Activated naive CD8-positive, alpha-beta T cell treated with anti-CD3 and anti-CD28 coated beads for 36 hours (primary cell): ENCODE measurements around the gene PRR19. TPM values are rescaled to one million over a fixed set of nuclear protein-coding genes. Genes with fewer than 3 reads are reported as not detected.

Experiments used
- DNase-seq: peaks from one replicate; pipeline ENCODE4 v3.0.0; 2021
- H3K27ac Mint-ChIP-seq: one replicate; pipeline ENCODE4 v1.8.0; 2022; ENCODE audit warnings: mild to moderate bottlenecking, moderate library complexity, mixed read lengths
- H3K27me3 Mint-ChIP-seq: one replicate; pipeline ENCODE4 v1.8.0; 2022; ENCODE audit warnings: mild to moderate bottlenecking, mixed read lengths
- H3K36me3 Mint-ChIP-seq: one replicate; pipeline ENCODE4 v1.8.0; 2021; ENCODE audit warnings: mild to moderate bottlenecking, mixed read lengths
- H3K4me1 Mint-ChIP-seq: one replicate; pipeline ENCODE4 v1.8.0; 2021; ENCODE audit warnings: mixed read lengths
- H3K4me3 Mint-ChIP-seq: one replicate; pipeline ENCODE4 v1.8.0; 2022; ENCODE audit warnings: mild to moderate bottlenecking, moderate library complexity, mixed read lengths
- H3K9me3 Mint-ChIP-seq: one replicate; pipeline ENCODE4 v1.8.0; 2022; ENCODE audit warnings: mixed read lengths
- total RNA-seq, 2 experiments: library from RNA; stranded (reverse); gene quantifications; one replicate each; pipeline ENCODE4 v1.2.3, GENCODE V29; 2021

PRR19 gene
- total RNA-seq, 2 experiments from 2014 or later, result 0.52 to 0.92 TPM

GRCh38 chr19:42268704-42269477, 33.0 kb upstream of the PRR19 start, which contains the start of gene CIC:
Gene CIC (plus strand): TSS chr19:42269252. CDS start chr19:42271784, 2,532 bp downstream.
- H3K27ac Mint-ChIP-seq, result no peak within 1 kb of the TSS
- peaks cover 7% of the 10 kb centered on the region for H3K36me3 Mint-ChIP-seq
- DNase-seq, result peak; percentile 99

DNA sequence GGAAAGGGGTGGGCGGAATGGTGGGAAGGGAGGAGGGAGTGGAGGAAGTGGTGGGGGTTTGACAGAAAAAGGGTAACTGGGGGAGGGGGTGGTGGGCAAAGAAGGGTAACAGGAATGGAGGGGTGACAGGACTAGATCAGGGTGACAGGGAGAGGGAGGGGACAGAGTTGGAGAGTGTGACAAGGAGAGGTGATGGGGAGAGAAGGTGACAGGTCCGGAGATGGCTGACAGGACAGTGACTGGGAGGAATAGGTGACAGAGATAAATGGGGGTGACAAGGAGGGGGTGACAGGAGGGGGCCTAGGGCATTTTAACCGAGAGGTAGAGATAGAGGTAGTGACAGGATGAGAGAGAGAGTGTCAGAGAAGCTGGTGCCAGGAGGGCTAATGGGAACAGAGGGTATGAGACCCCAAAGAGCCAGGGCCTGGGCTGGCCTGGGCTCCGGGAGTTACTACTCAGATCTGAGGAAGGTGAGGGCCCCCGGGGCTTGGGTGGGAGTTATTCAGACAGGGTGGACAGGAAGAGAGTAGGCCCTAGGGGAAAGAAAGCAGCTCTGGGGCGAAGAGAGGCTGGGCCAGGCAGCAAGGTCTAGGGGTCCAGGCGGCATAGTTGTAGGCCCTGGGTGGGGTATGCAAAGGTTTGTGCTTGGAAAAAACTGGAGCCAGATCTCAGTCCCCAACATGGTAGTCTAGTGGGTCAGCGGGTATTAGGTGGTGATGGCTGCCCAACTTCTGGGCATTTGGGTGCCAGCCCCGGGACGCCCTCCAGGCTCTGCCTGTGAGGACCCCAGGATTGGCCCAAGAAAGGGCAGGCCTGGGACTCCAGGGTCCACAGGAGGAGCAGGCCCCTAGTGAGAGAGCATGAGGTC, 32.2 kb upstream of the PRR19 start:
- H3K4me3 Mint-ChIP-seq, result peak overlapping the region; percentile 94
- DNase-seq, result no peak
- H3K36me3 Mint-ChIP-seq, result peaks cover 7% of the 10 kb centered on the region
- no peaks in the 10 kb centered on the region for H3K9me3 Mint-ChIP-seq
- peaks cover 23% of the 10 kb centered on the region for H3K4me1 Mint-ChIP-seq
- no peaks in the 10 kb centered on the region for H3K27me3 Mint-ChIP-seq
- H3K27ac Mint-ChIP-seq, result no peak overlapping the region

More at GRCh38 chr19:42268704-42269477, 33.0 kb upstream of the PRR19 start, which contains the start of gene CIC:
- peaks cover 22% of the 10 kb centered on the region for H3K4me1 Mint-ChIP-seq
- H3K4me3 Mint-ChIP-seq, result peak within 1 kb of the TSS; percentile 94
- no peaks in the 10 kb centered on the region for H3K9me3 Mint-ChIP-seq
- no peaks in the 10 kb centered on the region for H3K27me3 Mint-ChIP-seq

- no peaks in the 10 kb centered on the region for H3K27me3 Mint-ChIP-seq
- H3K4me1 Mint-ChIP-seq, result peaks cover 30% of the 10 kb centered on the region
- peak overlapping the region; percentile 94 for H3K4me3 Mint-ChIP-seq
- peaks cover 7% of the 10 kb centered on the region for H3K36me3 Mint-ChIP-seq
- peak; percentile 76 for DNase-seq
- no peaks in the 10 kb centered on the region for H3K9me3 Mint-ChIP-seq
- no peak overlapping the region for H3K27ac Mint-ChIP-seq
These were observed 31.4 kb upstream of the PRR19 start for GRCh38 chr19:42270346-42271044.

- H3K4me1 Mint-ChIP-seq, result peaks cover 33% of the 10 kb centered on the region
These were observed 30.9 kb upstream of the PRR19 start for GRCh38 chr19:42271045-42271419.

GRCh38 chr19:42271861-42272534, 29.9 kb upstream of the PRR19 start:
- Mint-ChIP-seq H3K27ac (no peak overlapping the region), H3K27me3 (no peaks in the 10 kb centered on the region), H3K9me3 (no peaks in the 10 kb centered on the region), H3K4me3 (no peak overlapping the region), H3K4me1 (peaks cover 43% of the 10 kb centered on the region), H3K36me3 (peaks cover 7% of the 10 kb centered on the region)
- DNase-seq, result no peak

More at GRCh38 chr19:42271045-42271419, 30.9 kb upstream of the PRR19 start:
- H3K27me3 Mint-ChIP-seq, result no peaks in the 10 kb centered on the region
- no peak for DNase-seq
- H3K27ac Mint-ChIP-seq, result no peak overlapping the region
- peaks cover 7% of the 10 kb centered on the region for H3K36me3 Mint-ChIP-seq
- H3K9me3 Mint-ChIP-seq, result no peaks in the 10 kb centered on the region
- peak overlapping the region; percentile 94 for H3K4me3 Mint-ChIP-seq

DNA sequence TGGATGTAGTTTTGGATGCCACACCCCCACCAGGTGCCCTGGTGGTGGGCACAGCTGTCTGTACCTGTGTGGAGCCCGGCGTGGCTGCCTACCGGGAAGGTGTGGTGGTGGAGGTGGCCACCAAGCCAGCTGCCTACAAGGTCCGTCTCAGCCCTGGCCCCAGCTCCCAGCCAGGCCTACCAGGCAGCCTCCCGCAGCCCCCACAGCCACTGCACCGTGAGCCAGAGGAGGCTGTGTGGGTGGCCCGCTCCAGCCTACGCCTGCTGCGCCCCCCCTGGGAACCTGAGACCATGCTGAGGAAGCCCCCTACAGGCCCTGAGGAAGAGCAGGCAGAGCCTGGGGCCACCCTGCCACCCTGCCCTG, 29.4 kb upstream of the PRR19 start:
- peaks cover 7% of the 10 kb centered on the region for H3K36me3 Mint-ChIP-seq
- H3K4me3 Mint-ChIP-seq, result no peak overlapping the region
- no peak for DNase-seq
- no peak overlapping the region for H3K27ac Mint-ChIP-seq
- H3K4me1 Mint-ChIP-seq, result peaks cover 43% of the 10 kb centered on the region
- no peaks in the 10 kb centered on the region for H3K9me3 Mint-ChIP-seq
- no peaks in the 10 kb centered on the region for H3K27me3 Mint-ChIP-seq

- Mint-ChIP-seq H3K27me3 (no peaks in the 10 kb centered on the region), H3K9me3 (no peaks in the 10 kb centered on the region), H3K36me3 (peaks cover 7% of the 10 kb centered on the region), H3K4me1 (peaks cover 38% of the 10 kb centered on the region), H3K27ac (no peak overlapping the region), H3K4me3 (no peak overlapping the region)
- DNase-seq, result no peak
These were observed 28.9 kb upstream of the PRR19 start for GRCh38 chr19:42272989-42273406.

DNA sequence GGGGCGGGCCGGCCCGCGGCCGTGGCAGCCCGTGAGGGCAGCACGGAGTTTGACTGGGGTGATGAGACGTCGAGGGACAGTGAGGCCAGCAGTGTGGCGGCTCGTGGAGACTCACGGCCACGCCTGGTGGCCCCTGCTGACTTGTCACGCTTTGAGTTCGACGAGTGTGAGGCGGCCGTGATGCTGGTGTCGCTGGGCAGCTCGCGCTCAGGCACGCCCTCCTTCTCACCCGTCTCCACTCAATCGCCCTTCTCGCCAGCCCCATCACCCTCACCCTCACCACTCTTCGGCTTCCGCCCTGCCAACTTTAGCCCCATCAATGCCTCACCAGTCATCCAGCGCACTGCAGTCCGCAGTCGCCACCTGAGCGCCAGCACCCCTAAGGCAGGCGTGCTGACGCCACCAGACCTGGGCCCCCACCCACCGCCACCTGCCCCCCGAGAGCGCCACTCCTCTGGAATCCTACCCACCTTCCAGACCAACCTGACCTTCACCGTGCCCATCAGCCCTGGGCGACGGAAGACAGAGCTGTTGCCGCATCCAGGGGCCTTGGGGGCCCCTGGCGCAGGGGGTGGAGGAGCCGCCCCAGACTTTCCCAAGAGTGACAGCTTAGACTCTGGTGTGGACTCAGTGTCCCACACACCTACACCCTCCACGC, 28.4 kb upstream of the PRR19 start:
- H3K9me3 Mint-ChIP-seq, result no peaks in the 10 kb centered on the region
- no peak overlapping the region for H3K27ac Mint-ChIP-seq

DNA sequence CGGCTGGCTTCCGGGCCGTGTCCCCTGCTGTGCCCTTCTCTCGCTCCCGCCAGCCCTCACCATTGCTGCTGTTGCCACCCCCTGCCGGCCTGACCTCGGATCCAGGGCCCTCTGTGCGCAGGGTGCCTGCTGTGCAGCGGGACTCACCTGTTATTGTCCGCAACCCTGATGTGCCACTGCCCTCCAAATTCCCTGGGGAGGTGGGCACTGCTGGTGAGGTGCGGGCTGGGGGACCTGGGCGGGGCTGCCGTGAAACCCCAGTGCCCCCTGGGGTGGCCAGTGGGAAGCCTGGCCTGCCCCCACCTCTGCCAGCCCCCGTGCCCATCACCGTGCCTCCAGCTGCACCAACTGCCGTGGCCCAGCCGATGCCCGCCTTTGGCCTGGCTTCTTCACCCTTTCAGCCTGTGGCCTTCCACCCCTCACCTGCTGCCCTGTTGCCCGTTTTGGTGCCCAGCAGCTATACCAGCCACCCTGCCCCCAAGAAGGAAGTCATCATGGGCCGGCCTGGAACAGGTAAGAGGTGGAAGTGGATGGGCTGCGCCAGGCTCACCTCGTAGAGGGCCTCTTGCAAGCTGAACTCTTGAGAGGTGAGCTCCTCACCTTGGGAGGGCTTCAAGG, 27.8 kb upstream of the PRR19 start:
- DNase-seq, result no peak

More for the DNA sequence above, 28.4 kb upstream of the PRR19 start:
- H3K4me1 Mint-ChIP-seq, result peaks cover 42% of the 10 kb centered on the region
- H3K4me3 Mint-ChIP-seq, result no peak overlapping the region
- no peaks in the 10 kb centered on the region for H3K27me3 Mint-ChIP-seq
- DNase-seq, result no peak
- peaks cover 7% of the 10 kb centered on the region for H3K36me3 Mint-ChIP-seq

DNA sequence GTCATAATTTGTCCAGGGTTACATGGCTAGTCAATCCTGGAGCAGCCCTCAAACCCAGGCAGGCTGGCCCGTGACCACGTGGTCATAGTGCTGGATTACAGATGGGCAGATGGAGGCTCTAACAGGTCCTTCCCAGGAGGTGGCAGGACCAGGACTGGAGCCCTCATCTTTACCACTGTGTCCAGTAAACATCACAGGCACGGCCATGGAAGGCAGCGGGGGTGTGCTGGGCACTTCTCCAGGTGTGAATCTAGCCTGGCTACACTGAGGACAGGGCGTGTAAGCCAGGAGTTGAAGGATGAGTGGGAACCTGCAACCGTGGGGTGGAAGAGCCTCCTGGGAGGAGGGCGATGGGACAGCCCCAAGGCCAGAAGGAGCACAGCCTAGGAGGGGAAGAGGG, 26.8 kb upstream of the PRR19 start:
- no peaks in the 10 kb centered on the region for H3K9me3 Mint-ChIP-seq
- no peak for DNase-seq
- no peaks in the 10 kb centered on the region for H3K27me3 Mint-ChIP-seq
- H3K27ac Mint-ChIP-seq, result no peak overlapping the region
- H3K4me3 Mint-ChIP-seq, result no peak overlapping the region
- peaks cover 49% of the 10 kb centered on the region for H3K4me1 Mint-ChIP-seq
- peaks cover 2% of the 10 kb centered on the region for H3K36me3 Mint-ChIP-seq

More for the DNA sequence above, 27.8 kb upstream of the PRR19 start:
- no peak overlapping the region for H3K4me3 Mint-ChIP-seq
- H3K36me3 Mint-ChIP-seq, result peaks cover 7% of the 10 kb centered on the region
- H3K9me3 Mint-ChIP-seq, result no peaks in the 10 kb centered on the region
- no peaks in the 10 kb centered on the region for H3K27me3 Mint-ChIP-seq
- H3K27ac Mint-ChIP-seq, result no peak overlapping the region
- H3K4me1 Mint-ChIP-seq, result peaks cover 48% of the 10 kb centered on the region

DNA sequence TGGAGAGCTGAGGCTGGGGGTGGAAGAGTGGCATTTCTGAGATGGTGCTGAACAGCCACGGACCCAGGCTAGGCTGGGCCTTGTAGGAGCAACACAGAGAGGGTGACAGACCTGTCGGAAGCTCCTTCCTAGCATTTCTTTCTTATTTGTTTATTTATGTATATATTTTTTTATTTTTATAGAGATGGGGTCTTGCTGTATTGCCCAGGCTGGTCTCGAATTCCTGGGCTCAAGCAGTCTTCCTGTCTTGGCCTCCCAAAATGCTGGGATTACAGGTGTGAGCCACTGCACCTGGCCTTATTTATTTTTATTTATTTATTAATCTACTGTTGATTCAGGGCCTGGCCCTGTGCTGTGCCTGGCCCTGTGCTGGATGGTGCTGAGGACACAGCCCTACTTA, 26.4 kb upstream of the PRR19 start:
- no peak for DNase-seq
- H3K9me3 Mint-ChIP-seq, result no peaks in the 10 kb centered on the region
- peaks cover 46% of the 10 kb centered on the region for H3K4me1 Mint-ChIP-seq
- no peak overlapping the region for H3K27ac Mint-ChIP-seq
- peaks cover 2% of the 10 kb centered on the region for H3K36me3 Mint-ChIP-seq
- H3K4me3 Mint-ChIP-seq, result no peak overlapping the region
- H3K27me3 Mint-ChIP-seq, result no peaks in the 10 kb centered on the region

DNA sequence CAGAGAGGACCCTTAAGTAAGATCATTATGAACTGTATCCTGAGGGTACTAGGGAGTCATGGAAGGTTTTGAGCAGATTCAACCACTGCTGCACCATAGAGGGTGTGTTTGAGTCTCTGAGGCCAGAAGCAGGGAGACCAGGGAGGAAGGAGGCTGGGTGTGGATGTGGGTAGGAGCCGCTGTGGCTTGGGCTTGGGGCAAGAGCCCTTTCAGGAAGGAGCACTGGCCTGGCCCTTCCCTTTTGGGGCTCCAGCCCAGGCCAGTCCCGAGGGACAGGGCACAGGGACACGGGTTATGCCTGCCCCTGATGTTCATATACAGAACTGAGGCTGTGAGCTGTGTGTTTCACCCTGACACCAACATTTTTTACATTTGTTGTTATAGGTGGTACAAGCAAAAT, 25.6 kb upstream of the PRR19 start:
- Mint-ChIP-seq H3K36me3 (peaks cover 2% of the 10 kb centered on the region), H3K27me3 (no peaks in the 10 kb centered on the region), H3K9me3 (no peaks in the 10 kb centered on the region), H3K4me3 (peak overlapping the region; percentile 8), H3K27ac (no peak overlapping the region), H3K4me1 (peaks cover 42% of the 10 kb centered on the region)
- DNase-seq, result no peak

- no peak for DNase-seq
- Mint-ChIP-seq H3K4me1 (peaks cover 45% of the 10 kb centered on the region), H3K4me3 (no peak overlapping the region), H3K27me3 (no peaks in the 10 kb centered on the region), H3K27ac (no peak overlapping the region), H3K36me3 (no peaks in the 10 kb centered on the region), H3K9me3 (no peaks in the 10 kb centered on the region)
These were observed 25.1 kb upstream of the PRR19 start for GRCh38 chr19:42276821-42277220.
